WI38 (cell line): ENCODE data around the gene HNRNPUL1.
A peak's percentile ranks its signal among the peaks of the same experiment; 100 is the strongest.
"Not testable (repeated sequence)": the region's sequence is repeated elsewhere in the genome, so short reads cannot be mapped to it uniquely, and the experiment has no call there.

Experiments
- H3K4me3 ChIP-seq: 2 replicates; pipeline ENCODE4 v1.5.1; 2011; ENCODE audit warnings: low read depth, mild to moderate bottlenecking, control low read depth, low read length
- CTCF ChIP-seq: IDR thresholded peaks from 2 replicates; pipeline ENCODE4 v1.5.1; 2012; ENCODE audit warnings: low read depth, mild to moderate bottlenecking, control low read depth, low read length

The HNRNPUL1 gene

DNA sequence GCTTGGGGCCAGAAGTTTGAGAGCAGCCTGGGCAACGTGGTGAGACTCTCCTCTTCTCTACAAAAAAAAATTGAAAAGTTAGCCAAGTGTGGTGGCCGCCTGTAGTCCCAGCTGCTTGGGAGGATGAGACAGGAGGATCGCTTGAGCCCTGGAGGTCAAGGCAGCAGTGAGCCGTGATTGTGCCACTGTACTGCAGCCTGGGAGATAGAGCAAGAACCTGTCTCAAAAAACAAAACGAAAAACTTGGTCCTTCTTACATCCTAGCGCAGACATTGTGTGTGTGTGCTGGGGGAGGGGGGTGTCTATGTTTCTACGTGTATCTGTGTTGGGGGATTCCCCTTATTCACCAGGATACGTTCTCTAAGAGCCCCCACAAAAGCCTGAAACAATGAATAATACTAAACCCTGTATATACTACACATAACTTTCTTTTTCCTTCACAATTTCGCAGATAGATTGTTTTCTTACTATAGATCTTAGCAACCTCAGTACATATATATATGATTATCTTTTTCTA lies 37.2 kb upstream of the HNRNPUL1 start:
- TF ChIP-seq CTCF, result no peak
- H3K4me3 ChIP-seq, result peak overlapping the region; percentile 48

DNA sequence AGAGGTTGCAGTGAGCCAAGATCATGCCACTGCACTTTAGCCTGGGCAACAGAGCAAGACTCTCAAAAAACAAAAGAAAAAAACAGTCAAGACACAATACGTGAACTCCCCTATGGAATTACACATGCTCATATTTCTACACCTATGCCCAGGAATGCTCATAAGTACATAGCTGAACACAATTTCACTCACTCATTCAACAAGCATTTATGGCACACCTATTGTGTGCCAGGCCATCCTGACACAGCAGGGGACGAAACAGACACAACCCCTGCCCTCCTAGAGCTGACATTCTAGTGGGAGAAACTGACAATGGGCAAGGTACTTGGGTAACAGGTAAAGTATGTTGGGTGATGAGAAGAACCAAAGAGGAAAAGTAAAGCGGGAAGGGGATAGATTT lies 35.7 kb upstream of the HNRNPUL1 start:
- TF ChIP-seq CTCF, result no peak
- H3K4me3 ChIP-seq, result no peak overlapping the region

GRCh38 chr19:41229338-41229737 lies 34.8 kb upstream of the HNRNPUL1 start:
- H3K4me3 ChIP-seq, result not testable (repeated sequence)

- TF ChIP-seq CTCF, result no peak
- no peak overlapping the region for H3K4me3 ChIP-seq
Observed at GRCh38 chr19:41230067-41230857, 33.9 kb upstream of the HNRNPUL1 start.

- TF ChIP-seq CTCF, result no peak
- H3K4me3 ChIP-seq, result no peak overlapping the region
Observed at GRCh38 chr19:41232686-41233085, 31.5 kb upstream of the HNRNPUL1 start.

GRCh38 chr19:41233748-41234240 lies 30.4 kb upstream of the HNRNPUL1 start:
- no peak for TF ChIP-seq CTCF
- H3K4me3 ChIP-seq, result no peak overlapping the region

GRCh38 chr19:41234512-41235168 lies 29.5 kb upstream of the HNRNPUL1 start:
- no peak overlapping the region for H3K4me3 ChIP-seq
- TF ChIP-seq CTCF, result no peak
